Endometrial microvascular endothelial cells (primary cell): ENCODE measurements around the gene PRKX. TPM values are rescaled to one million over a fixed set of nuclear protein-coding genes. Genes with fewer than 3 reads are reported as not detected.
"Not testable (repeated sequence)": the region's sequence is repeated elsewhere in the genome, so short reads cannot be mapped to it uniquely, and the experiment has no call there.

ENCODE experiments used
- in situ Hi-C: cut with HindIII; loops from 2 replicates; pipeline ENCODE4 v1.10.0; 2017; ENCODE audit warnings: low sequenced_read_pairs, low pct_unique_long_range_greater_than_20kb; ENCODE audit errors: inconsistent ontology term
- total RNA-seq: library from RNA; depleted of rRNA; stranded (reverse); fragments of >200 nt; gene quantifications from one replicate; pipeline ENCODE4 v1.2.3, GENCODE V29; 2015; ENCODE audit errors: inconsistent ontology term

Gene PRKX
- 26.7 TPM for total RNA-seq

GRCh38 chrX:3713225-3713936 is at the start of gene PRKX:
Gene PRKX, minus strand, starts transcription at chrX:3713649. Its CDS starts 396 bp downstream, at chrX:3713253.
- in situ Hi-C loops = no loop called here

GRCh38 chrX:3763111-3763510 is 49.7 kb upstream of the PRKX start:
- in situ Hi-C loops = no loop called here

- in situ Hi-C loops = no loop called here
These were observed 44.1 kb upstream of the PRKX start for GRCh38 chrX:3757510-3758025.

GRCh38 chrX:3748052-3748559 is 34.7 kb upstream of the PRKX start:
- in situ Hi-C loops = no loop called here

- in situ Hi-C loops = no loop called here
These were observed 30.5 kb upstream of the PRKX start for GRCh38 chrX:3743801-3744439.

- in situ Hi-C loops = not testable (repeated sequence)
These were observed 27.5 kb upstream of the PRKX start for GRCh38 chrX:3740946-3741345.

GRCh38 chrX:3738509-3738908 is 25.1 kb upstream of the PRKX start:
- in situ Hi-C loops = no loop called here

- in situ Hi-C loops = not testable (repeated sequence)
These were observed 23.1 kb upstream of the PRKX start for GRCh38 chrX:3736536-3736935.

GRCh38 chrX:3735891-3736290 is 22.4 kb upstream of the PRKX start:
- in situ Hi-C loops = not testable (repeated sequence)

GRCh38 chrX:3734456-3734855 is 21.0 kb upstream of the PRKX start:
- in situ Hi-C loops = not testable (repeated sequence)

- in situ Hi-C loops = no loop called here
These were observed 19.6 kb upstream of the PRKX start for GRCh38 chrX:3733043-3733430.

- in situ Hi-C loops = not testable (repeated sequence)
These were observed 19.0 kb upstream of the PRKX start for GRCh38 chrX:3732326-3733042.

- in situ Hi-C loops = no loop called here
These were observed 15.0 kb upstream of the PRKX start for GRCh38 chrX:3728454-3728853.

- in situ Hi-C loops = not testable (repeated sequence)
These were observed 10.0 kb upstream of the PRKX start for GRCh38 chrX:3723460-3723859.

GRCh38 chrX:3717742-3718420 is 4.4 kb upstream of the PRKX start:
- in situ Hi-C loops = no loop called here

GRCh38 chrX:3715921-3716320 is 2.5 kb upstream of the PRKX start:
- in situ Hi-C loops = no loop called here

GRCh38 chrX:3714706-3715479 is 1.4 kb upstream of the PRKX start:
- in situ Hi-C loops = not testable (repeated sequence)

GRCh38 chrX:3713937-3714434 is 537 bp upstream of the PRKX start:
- in situ Hi-C loops = no loop called here
